NCI-H1417 treated with DMSO at 0.1 percent for 48 hours (cell line): ENCODE data around the gene KCNMA1.

Experiments
- DNase-seq: peaks from one replicate; lab custom pipeline; 2025; lab: John Stamatoyannopoulos, UW

Gene KCNMA1

GRCh38 chr10:76887223-76888010, 750.2 kb downstream of the KCNMA1 start:
- no peak for DNase-seq

- DNase-seq: no peak
These were observed 751.8 kb downstream of the KCNMA1 start for GRCh38 chr10:76885816-76886215.

GRCh38 chr10:76884673-76885275, 752.8 kb downstream of the KCNMA1 start:
- DNase-seq: no peak

- DNase-seq: no peak
These were observed 754.0 kb downstream of the KCNMA1 start for GRCh38 chr10:76883596-76883995.

- DNase-seq: no peak
These were observed 754.8 kb downstream of the KCNMA1 start for GRCh38 chr10:76882796-76883195.

- DNase-seq: no peak
These were observed 755.4 kb downstream of the KCNMA1 start for GRCh38 chr10:76882245-76882644.

- DNase-seq: no peak
These were observed 756.0 kb downstream of the KCNMA1 start for GRCh38 chr10:76881477-76882220.

- no peak for DNase-seq
These were observed 756.7 kb downstream of the KCNMA1 start for GRCh38 chr10:76880931-76881330.

- no peak for DNase-seq
These were observed 758.3 kb downstream of the KCNMA1 start for GRCh38 chr10:76879116-76879913.

- no peak for DNase-seq
These were observed 759.1 kb downstream of the KCNMA1 start for GRCh38 chr10:76878514-76878913.

GRCh38 chr10:76874896-76875295, 762.7 kb downstream of the KCNMA1 start:
- no peak for DNase-seq

- no peak for DNase-seq
These were observed 763.4 kb downstream of the KCNMA1 start for GRCh38 chr10:76874176-76874575.

GRCh38 chr10:76871697-76872295, 765.8 kb downstream of the KCNMA1 start:
- no peak for DNase-seq

- no peak for DNase-seq
These were observed 767.7 kb downstream of the KCNMA1 start for GRCh38 chr10:76869931-76870330.

GRCh38 chr10:76868098-76868977, 769.3 kb downstream of the KCNMA1 start:
- no peak for DNase-seq

- DNase-seq: no peak
These were observed 770.6 kb downstream of the KCNMA1 start for GRCh38 chr10:76866841-76867586.

GRCh38 chr10:76864922-76865321, 772.7 kb downstream of the KCNMA1 start:
- DNase-seq: no peak

GRCh38 chr10:76858721-76859120, 778.9 kb downstream of the KCNMA1 start:
- no peak for DNase-seq

- DNase-seq: no peak
These were observed 796.8 kb downstream of the KCNMA1 start for GRCh38 chr10:76840802-76841201.

- DNase-seq: no peak
These were observed 798.3 kb downstream of the KCNMA1 start for GRCh38 chr10:76839276-76839675.
